Measurements from ENCODE around the gene MBD2. TPM values are rescaled to one million over a fixed set of nuclear protein-coding genes. Genes with fewer than 3 reads are reported as not detected.

Gene MBD2
- total RNA-seq, 1 experiment from 2014 or later, result 79.1 TPM

DNA sequence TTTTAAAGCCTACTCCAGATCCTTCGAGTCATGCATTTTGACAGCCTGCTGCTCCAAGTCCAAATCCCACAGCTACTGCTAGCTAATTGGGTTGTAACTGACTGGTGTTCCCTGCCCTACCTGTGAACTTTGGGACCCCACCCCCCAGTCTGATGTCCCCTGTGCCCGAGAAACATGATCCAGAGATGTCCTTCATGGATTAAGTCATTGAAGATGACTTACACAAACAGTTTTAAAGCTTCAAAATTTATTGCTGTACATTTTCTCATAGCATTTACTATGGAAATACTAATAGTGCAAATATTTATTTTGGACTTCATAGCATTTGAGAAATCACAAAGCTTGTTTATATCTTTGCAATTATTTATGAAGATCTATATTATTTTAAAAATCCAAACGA lies 73.1 kb downstream of the MBD2 start:
- TF ChIP-seq FOSL1 (IDR thresholded peaks at IDR 0.05; ENCODE audit: low read depth), result no peak
- no peak for TF ChIP-seq YY1 (IDR thresholded peaks at IDR 0.05; ENCODE audit: extremely low read depth, insufficient replicate concordance, low read depth, low read length)
- TF ChIP-seq, protein P1, sequence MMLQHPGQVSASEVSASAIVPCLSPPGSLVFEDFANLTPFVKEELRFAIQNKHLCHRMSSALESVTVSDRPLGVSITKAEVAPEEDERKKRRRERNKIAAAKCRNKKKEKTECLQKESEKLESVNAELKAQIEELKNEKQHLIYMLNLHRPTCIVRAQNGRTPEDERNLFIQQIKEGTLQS (IDR thresholded peaks at IDR 0.05), result no peak
- no peak for TF ChIP-seq POLR2AphosphoS5 (IDR thresholded peaks at IDR 0.05; ENCODE audit: low read depth, low read length)
- TF ChIP-seq ZNF274 (IDR thresholded peaks at IDR 0.05; ENCODE audit: low read depth, low read length), result no peak
- Histone ChIP-seq H2AFZ (ENCODE audit: low read depth, low read length, poor library complexity, severe bottlenecking) (no peak overlapping the region), H3K79me2 (ENCODE audit: insufficient read depth, low read length) (no peaks in the 10 kb centered on the region), H3K4me1 (ENCODE audit: control insufficient read depth in 1 of 2, insufficient read depth in 2 of 2, low read length in 2 of 2) (peaks cover 25 to 37% of the 10 kb centered on the region in 2 experiments), H3K9ac (ENCODE audit: low read length) (no peak overlapping the region), H3K4me2 (ENCODE audit: low read length) (no peak overlapping the region), H3K9me3 (ENCODE audit: control insufficient read depth in 1 of 2, insufficient read depth in 1 of 2, low read depth in 1 of 2, low read length in 2 of 2) (no peaks in the 10 kb centered on the region), H3K27ac (ENCODE audit: low read depth, low read length) (no peak overlapping the region), H3K9me2 (ENCODE audit: insufficient read depth) (no peaks in the 10 kb centered on the region), H3K27me3 (ENCODE audit: insufficient read depth, low read length) (no peaks in the 10 kb centered on the region), H3K36me3 (ENCODE audit: control insufficient read depth in 1 of 2, insufficient read depth in 2 of 2, low read length in 2 of 2) (peaks cover 3% of the 10 kb centered on the region in 2 experiments; a peak in 2 of 4 replicates), H3K4me3 (replicated peaks in 1 of 2; ENCODE audit: low read depth in 1 of 2, low read length in 2 of 2) (no peak overlapping the region), H4K20me1 (ENCODE audit: insufficient read depth) (no peaks in the 10 kb centered on the region)
- intact Hi-C loops (cut with micrococcal nuclease), result no loop called here
- ChIA-PET RAD21 (ENCODE audit: low non-redundant PET in 1 of 2, low total read pairs in 2 of 2, uncharacterized antibody in 2 of 2, unreplicated experiment in 2 of 2) (interaction anchor here in 1 of 2 experiments (0.7 kb wide), 1 partner anchor 265 kb away, joined by 3 read pairs; no protein-coding TSS in a partner anchor), POLR2A (no interaction called here), CTCF (no interaction called here)
- no peak for ATAC-seq
- no peak for DNase-seq (ENCODE audit: low read depth, low spot score)
- no TSS peak for BruUV-seq (replicated peaks)

DNA sequence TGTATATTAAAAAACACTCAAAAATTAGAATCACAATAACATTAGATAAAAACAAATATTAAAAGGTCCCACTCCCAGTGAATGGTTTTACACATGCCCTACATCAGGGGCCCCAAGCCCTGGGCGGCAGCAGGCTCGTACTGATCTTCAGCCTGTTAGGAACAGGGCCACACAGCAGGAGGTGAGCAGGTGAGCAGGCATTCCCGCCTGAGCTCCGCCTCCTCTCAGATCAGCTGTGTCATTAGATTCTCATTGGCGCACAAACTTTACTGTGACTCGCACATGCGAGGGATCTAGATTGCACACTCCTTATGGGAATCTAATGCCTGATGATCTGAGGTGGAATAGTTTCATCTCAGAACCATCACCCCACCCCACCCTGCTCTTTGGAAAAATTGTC lies 74.2 kb downstream of the MBD2 start:
- CTCF ChIA-PET, result interaction anchor here (1.2 to 1.7 kb wide), 2 partner anchors 23 to 120 kb away, joined by 4 to 7 read pairs; no protein-coding TSS in a partner anchor
- no peak for DNase-seq (ENCODE audit: low read depth, low spot score)

More for the DNA sequence above, 74.2 kb downstream of the MBD2 start:
- Histone ChIP-seq H3K36me3 (ENCODE audit: control insufficient read depth in 1 of 2, insufficient read depth in 2 of 2, low read length in 2 of 2) (peaks cover 1 to 3% of the 10 kb centered on the region in 2 experiments; a peak in 2 of 4 replicates), H3K79me2 (ENCODE audit: insufficient read depth, low read length) (no peaks in the 10 kb centered on the region), H3K9me2 (ENCODE audit: insufficient read depth) (no peaks in the 10 kb centered on the region), H3K27ac (ENCODE audit: low read depth, low read length) (peak overlapping the region; percentile 74; the same call in 1 of the 2 replicates), H3K4me2 (ENCODE audit: low read length) (peak overlapping the region; percentile 73), H3K4me1 (ENCODE audit: control insufficient read depth in 1 of 2, insufficient read depth in 2 of 2, low read length in 2 of 2) (peaks cover 25 to 37% of the 10 kb centered on the region in 2 experiments), H4K20me1 (ENCODE audit: insufficient read depth) (no peaks in the 10 kb centered on the region), H3K4me3 (replicated peaks in 1 of 2; ENCODE audit: low read depth in 1 of 2, low read length in 2 of 2) (no peak overlapping the region), H2AFZ (ENCODE audit: low read depth, low read length, poor library complexity, severe bottlenecking) (no peak overlapping the region), H3K27me3 (ENCODE audit: insufficient read depth, low read length) (no peaks in the 10 kb centered on the region), H3K9ac (ENCODE audit: low read length) (no peak overlapping the region), H3K9me3 (ENCODE audit: control insufficient read depth in 1 of 2, insufficient read depth in 1 of 2, low read depth in 1 of 2, low read length in 2 of 2) (no peaks in the 10 kb centered on the region)
- ATAC-seq, result peak; percentile 44
- RAD21 ChIA-PET (ENCODE audit: low non-redundant PET in 1 of 2, low total read pairs in 2 of 2, uncharacterized antibody in 2 of 2, unreplicated experiment in 2 of 2), result no interaction called here
- TF ChIP-seq ZNF274 (IDR thresholded peaks at IDR 0.05; ENCODE audit: low read depth, low read length) (no peak), CEBPB (IDR thresholded peaks at IDR 0.05; ENCODE audit: low read depth) (no peak), TCF7L2 (IDR thresholded peaks at IDR 0.05; ENCODE audit: borderline replicate concordance, extremely low read depth, insufficient read depth, insufficient read length) (no peak), CBX3 (IDR thresholded peaks at IDR 0.05; ENCODE audit: low read depth) (no peak), ELF1 (IDR thresholded peaks at IDR 0.05; ENCODE audit: borderline replicate concordance, low read depth) (no peak), ZFX (IDR thresholded peaks at IDR 0.05) (no peak), SP1 (IDR thresholded peaks at IDR 0.05; ENCODE audit: low read depth) (0 out of 2 replicates have a peak, but pooled peaks have one; percentile 12)
- TF ChIP-seq, protein P2, sequence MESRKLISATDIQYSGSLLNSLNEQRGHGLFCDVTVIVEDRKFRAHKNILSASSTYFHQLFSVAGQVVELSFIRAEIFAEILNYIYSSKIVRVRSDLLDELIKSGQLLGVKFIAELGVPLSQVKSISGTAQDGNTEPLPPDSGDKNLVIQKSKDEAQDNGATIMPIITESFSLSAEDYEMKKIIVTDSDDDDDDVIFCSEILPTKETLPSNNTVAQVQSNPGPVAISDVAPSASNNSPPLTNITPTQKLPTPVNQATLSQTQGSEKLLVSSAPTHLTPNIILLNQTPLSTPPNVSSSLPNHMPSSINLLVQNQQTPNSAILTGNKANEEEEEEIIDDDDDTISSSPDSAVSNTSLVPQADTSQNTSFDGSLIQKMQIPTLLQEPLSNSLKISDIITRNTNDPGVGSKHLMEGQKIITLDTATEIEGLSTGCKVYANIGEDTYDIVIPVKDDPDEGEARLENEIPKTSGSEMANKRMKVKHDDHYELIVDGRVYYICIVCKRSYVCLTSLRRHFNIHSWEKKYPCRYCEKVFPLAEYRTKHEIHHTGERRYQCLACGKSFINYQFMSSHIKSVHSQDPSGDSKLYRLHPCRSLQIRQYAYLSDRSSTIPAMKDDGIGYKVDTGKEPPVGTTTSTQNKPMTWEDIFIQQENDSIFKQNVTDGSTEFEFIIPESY (IDR thresholded peaks at IDR 0.05; ENCODE audit: extremely low read depth, insufficient replicate concordance, low read length), result no peak
- intact Hi-C loops (cut with micrococcal nuclease), result no loop called here
- no TSS peak for BruUV-seq (replicated peaks)
- POLR2A ChIA-PET, result interaction anchor here (1.1 kb wide), 1 partner anchor 47 kb away, joined by 3 read pairs; no protein-coding TSS in a partner anchor

Data from HCT116 (cell line).